Stomach (tissue), 4 donors: ENCODE results near the gene RBBP8NL.

ENCODE experiments used
- CTCF ChIP-seq, 7 experiments: fragments of 450-650 bp in 4 of 7; fragments of 200-600 bp in 3 of 7; sonication (generic) in 3 of 7; IDR thresholded peaks; one replicate each; pipeline ENCODE4 v1.5.1; 2016 to 2019; ENCODE audit warnings: antibody characterized with exemption in 7 of 7, control low read depth in 2 of 7, mild to moderate bottlenecking in 1 of 7
- POLR2A ChIP-seq, 4 donors: fragments of 450-650 bp; IDR thresholded peaks; one replicate each; pipeline ENCODE4 v1.6.1; 2016; ENCODE audit warnings: antibody characterized with exemption in 4 of 4, control low read depth in 2 of 4, mild to moderate bottlenecking in 1 of 4, moderate library complexity in 1 of 4
- POLR2AphosphoS5 ChIP-seq, 3 donors: sonication (generic); formaldehyde crosslinking; IDR thresholded peaks; one replicate each; pipeline ENCODE4 v1.6.1; 2016; ENCODE audit warnings: antibody characterized with exemption in 3 of 3

- TF ChIP-seq CTCF (IDR thresholded peaks at IDR 0.05) (no peak), POLR2A (IDR thresholded peaks at IDR 0.05) (no peak), POLR2AphosphoS5 (IDR thresholded peaks at IDR 0.05) (no peak)
Measured at GRCh38 chr20:62426699-62427131, 624 bp downstream of the RBBP8NL start.
